ENCODE results near the gene EPS15. TPM values are rescaled to one million over a fixed set of nuclear protein-coding genes. Genes with fewer than 3 reads are reported as not detected.

EPS15 gene
- total and polyA plus RNA-seq, 7 donors: 9.8 to 71.9 (median 46.1) TPM

DNA sequence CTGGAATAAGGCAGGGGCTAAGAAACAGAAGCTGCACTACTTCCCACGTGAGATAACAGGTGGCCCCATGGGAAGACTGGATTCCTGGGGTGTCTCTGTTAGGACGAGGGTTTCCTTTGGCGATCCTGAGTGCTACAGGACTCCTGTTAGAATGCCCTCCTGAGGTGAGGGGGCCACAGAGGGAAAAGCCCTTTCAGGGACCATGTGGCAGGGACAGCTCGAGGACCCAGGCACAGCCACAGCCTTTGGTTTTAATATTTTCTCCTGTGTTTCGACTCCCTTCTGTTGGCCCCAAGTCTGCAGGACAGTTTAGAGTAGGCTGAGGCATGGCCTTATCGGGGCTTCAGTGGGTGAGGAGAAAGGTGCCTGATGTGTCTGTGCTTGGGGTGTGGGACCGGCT lies 201.3 kb downstream of the EPS15 start:
- Histone ChIP-seq H3K9me3 (no peaks in the 10 kb centered on the region), H3K36me3 (ENCODE audit: insufficient read depth in 1 of 2, low read depth in 1 of 2) (no peaks in the 10 kb centered on the region), H3K4me3 (no peak overlapping the region), H3K4me1 (no peaks in the 10 kb centered on the region), H3K27me3 (ENCODE audit: insufficient read depth in 3 of 3, low read length in 2 of 3) (peaks cover 0 to 2% (median 0%) of the 10 kb centered on the region in 3 donors), H3K27ac (no peak overlapping the region)
- intact Hi-C loops (cut with DNase I): no loop called here
- 88 to 92% (median 88%) methylated on average over 7 of the region's 7 CpGs for WGBS, 3 donors
- DNase-seq (no peak), ATAC-seq (no peak)
- TF ChIP-seq, protein P1, sequence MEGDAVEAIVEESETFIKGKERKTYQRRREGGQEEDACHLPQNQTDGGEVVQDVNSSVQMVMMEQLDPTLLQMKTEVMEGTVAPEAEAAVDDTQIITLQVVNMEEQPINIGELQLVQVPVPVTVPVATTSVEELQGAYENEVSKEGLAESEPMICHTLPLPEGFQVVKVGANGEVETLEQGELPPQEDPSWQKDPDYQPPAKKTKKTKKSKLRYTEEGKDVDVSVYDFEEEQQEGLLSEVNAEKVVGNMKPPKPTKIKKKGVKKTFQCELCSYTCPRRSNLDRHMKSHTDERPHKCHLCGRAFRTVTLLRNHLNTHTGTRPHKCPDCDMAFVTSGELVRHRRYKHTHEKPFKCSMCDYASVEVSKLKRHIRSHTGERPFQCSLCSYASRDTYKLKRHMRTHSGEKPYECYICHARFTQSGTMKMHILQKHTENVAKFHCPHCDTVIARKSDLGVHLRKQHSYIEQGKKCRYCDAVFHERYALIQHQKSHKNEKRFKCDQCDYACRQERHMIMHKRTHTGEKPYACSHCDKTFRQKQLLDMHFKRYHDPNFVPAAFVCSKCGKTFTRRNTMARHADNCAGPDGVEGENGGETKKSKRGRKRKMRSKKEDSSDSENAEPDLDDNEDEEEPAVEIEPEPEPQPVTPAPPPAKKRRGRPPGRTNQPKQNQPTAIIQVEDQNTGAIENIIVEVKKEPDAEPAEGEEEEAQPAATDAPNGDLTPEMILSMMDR (IDR thresholded peaks at IDR 0.05): no peak

DNA sequence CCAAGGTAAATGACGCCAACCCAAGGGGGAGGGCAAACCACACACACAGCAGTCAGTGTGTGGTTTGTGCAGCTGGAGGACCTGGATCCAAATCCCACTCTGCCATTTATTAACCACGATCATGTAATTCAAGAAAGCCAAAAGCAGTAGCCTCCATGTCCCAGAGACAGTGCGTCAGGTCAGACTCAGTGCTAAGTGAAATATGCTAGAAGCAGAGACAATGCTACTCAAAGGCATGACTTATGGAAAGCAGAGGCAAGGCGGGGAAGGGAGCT lies 202.3 kb downstream of the EPS15 start:
- H3K27ac ChIP-seq: no peak overlapping the region
- no peak overlapping the region for H3K4me3 ChIP-seq
- WGBS, 3 donors: 83 to 86% (median 86%) methylated on average over 4 of the region's 4 CpGs
- no peaks in the 10 kb centered on the region for H3K4me1 ChIP-seq
- no peak for ATAC-seq
- H3K36me3 ChIP-seq (ENCODE audit: insufficient read depth in 1 of 2, low read depth in 1 of 2): no peaks in the 10 kb centered on the region
- peaks cover 0 to 2% (median 0%) of the 10 kb centered on the region in 3 donors for H3K27me3 ChIP-seq (ENCODE audit: insufficient read depth in 3 of 3, low read length in 2 of 3)
- no peaks in the 10 kb centered on the region for H3K9me3 ChIP-seq
- no peak for DNase-seq
- intact Hi-C loops (cut with DNase I): no loop called here
- TF ChIP-seq, protein P1 (IDR thresholded peaks at IDR 0.05): no peak

DNA sequence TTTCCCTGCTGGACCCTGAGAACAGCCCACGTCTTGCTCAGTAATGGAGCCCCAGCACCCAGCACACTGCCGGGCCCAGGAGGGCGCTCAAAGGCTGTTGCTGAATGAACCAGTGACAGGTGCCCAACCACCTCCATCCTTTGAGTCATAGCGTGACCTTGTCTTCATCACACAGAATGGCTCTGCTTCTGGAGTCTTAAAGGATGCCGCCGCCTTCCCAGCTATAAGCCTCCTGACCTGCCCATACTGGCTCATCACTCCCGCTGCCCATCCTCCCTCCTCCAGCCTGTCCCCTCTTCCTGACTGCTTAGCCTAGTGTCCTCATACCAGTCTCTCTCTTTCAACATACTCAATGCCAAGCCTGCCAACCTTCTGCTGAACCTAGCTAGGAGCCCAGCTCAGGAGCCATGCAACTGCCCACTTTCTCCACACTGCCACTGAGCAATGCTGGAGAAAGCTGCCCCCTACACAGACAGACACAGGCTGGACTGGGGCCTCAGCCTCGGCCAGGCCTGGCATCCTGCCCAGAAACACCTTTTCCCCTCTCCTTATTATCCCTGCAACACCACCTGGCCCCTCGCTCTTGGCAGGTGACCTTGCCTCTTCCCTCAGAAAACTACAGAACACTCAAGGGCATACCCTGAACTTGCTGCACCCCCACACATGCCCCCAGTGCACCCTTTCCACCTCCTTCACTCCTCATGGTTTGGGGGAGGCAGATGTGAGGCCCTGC lies 202.8 kb downstream of the EPS15 start:
- TF ChIP-seq, protein P1 (IDR thresholded peaks at IDR 0.05): no peak

DNA sequence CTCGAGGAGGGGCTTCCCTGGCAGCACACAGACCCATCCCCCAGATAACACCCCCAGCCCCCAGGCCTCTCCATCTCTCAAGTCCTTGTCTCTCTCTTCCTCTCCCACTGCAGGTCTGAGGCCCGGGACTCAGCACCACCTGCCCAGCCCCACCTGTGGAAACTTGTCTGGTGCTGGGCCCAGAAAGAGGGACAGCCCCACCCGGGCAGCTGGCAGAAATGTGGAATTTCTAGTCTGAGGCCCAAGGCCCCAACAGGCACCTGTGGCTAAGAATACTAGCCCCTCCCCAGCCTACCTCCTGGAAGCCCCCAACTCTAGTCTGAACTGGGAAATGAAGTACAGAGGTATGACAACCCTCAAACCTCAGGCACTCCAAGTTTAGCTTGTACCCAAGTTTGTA lies 204.1 kb downstream of the EPS15 start:
- DNase-seq (no peak), ATAC-seq (no peak)
- 45 to 51% (median 50%) methylated on average over 3 of the region's 3 CpGs for WGBS, 3 donors
- Histone ChIP-seq H3K4me3 (no peak overlapping the region), H3K36me3 (ENCODE audit: insufficient read depth in 1 of 2, low read depth in 1 of 2) (no peaks in the 10 kb centered on the region), H3K27me3 (ENCODE audit: insufficient read depth in 3 of 3, low read length in 2 of 3) (peaks cover 0 to 2% (median 0%) of the 10 kb centered on the region in 3 donors), H3K27ac (no peak overlapping the region), H3K4me1 (no peaks in the 10 kb centered on the region), H3K9me3 (no peaks in the 10 kb centered on the region)
- TF ChIP-seq, protein P1 (IDR thresholded peaks at IDR 0.05): no peak
- intact Hi-C loops (cut with DNase I): no loop called here

More for the DNA sequence above, 202.8 kb downstream of the EPS15 start:
- Histone ChIP-seq H3K4me1 (no peaks in the 10 kb centered on the region), H3K4me3 (no peak overlapping the region), H3K36me3 (ENCODE audit: insufficient read depth in 1 of 2, low read depth in 1 of 2) (no peaks in the 10 kb centered on the region), H3K27ac (no peak overlapping the region), H3K9me3 (no peaks in the 10 kb centered on the region), H3K27me3 (ENCODE audit: insufficient read depth in 3 of 3, low read length in 2 of 3) (peaks cover 0 to 2% (median 0%) of the 10 kb centered on the region in 3 donors)
- intact Hi-C loops (cut with DNase I): no loop called here
- DNase-seq: no peak
- peak in 1 of 4 donors; percentile 16 for ATAC-seq
- WGBS, 3 donors: 87 to 91% (median 91%) methylated on average over 9 of the region's 9 CpGs

Measured in psoas muscle (tissue), 8 donors.